Thoracic aorta (tissue), 2 donors: ENCODE measurements around the gene HAUS7. TPM values are rescaled to one million over a fixed set of nuclear protein-coding genes. Genes with fewer than 3 reads are reported as not detected.
A peak's percentile ranks its signal among the peaks of the same experiment; 100 is the strongest.

ENCODE experiments used
- ATAC-seq: fragments of 150-250 bp; one replicate; pipeline ENCODE4 v1.8.0; 2017; ENCODE audit warnings: low read depth; ENCODE audit not compliant: insufficient number of reproducible peaks, low FRiP score
- DNase-seq: peaks from one replicate; pipeline ENCODE4 v3.0.0-alpha.2; 2020; ENCODE audit warnings: low spot score
- H3K27ac ChIP-seq, 2 donors: fragments of 200-600 bp; sonication (generic); 1 replicate in 1 of 2; 2 replicates in 1 of 2; pipeline ENCODE4 v1.5.1; 2016; ENCODE audit warnings: mild to moderate bottlenecking in 2 of 2, moderate library complexity in 2 of 2
- H3K27me3 ChIP-seq: fragments of 200-600 bp; sonication (generic); replicated peaks from 2 replicates; pipeline ENCODE4 v1.6.0; 2016; ENCODE audit warnings: mild to moderate bottlenecking; ENCODE audit not compliant: insufficient read depth
- H3K36me3 ChIP-seq: fragments of 200-600 bp; sonication (generic); one replicate; pipeline ENCODE4 v1.5.1; 2016
- H3K4me1 ChIP-seq, 2 donors: fragments of 200-600 bp; sonication (generic); 1 replicate in 1 of 2; 2 replicates in 1 of 2; pipeline versions ENCODE4 v1.5.1 to v1.6.0; 2016; ENCODE audit warnings: low read depth in 2 of 2, mild to moderate bottlenecking in 1 of 2; ENCODE audit not compliant: control insufficient read depth in 1 of 2
- H3K4me3 ChIP-seq: fragments of 200-600 bp; sonication (generic); 2 replicates; pipeline ENCODE4 v1.5.1; 2016; ENCODE audit warnings: mild to moderate bottlenecking
- H3K9me3 ChIP-seq: fragments of 200-600 bp; sonication (generic); 2 replicates; pipeline ENCODE4 v1.5.1; 2016
- total RNA-seq, 2 donors: library from RNA; depleted of rRNA; stranded (reverse); fragments of >200 nt; gene quantifications; one replicate each; pipeline versions ENCODE4 v1.1.0 to v1.2.3, GENCODE V29; 2016
- TF ChIP-seq, protein P1 (sequence below): fragments of 200-600 bp; sonication (generic); IDR thresholded peaks from one replicate; pipeline ENCODE4 v1.5.1; 2019; ENCODE audit warnings: antibody characterized with exemption

The HAUS7 gene
- total RNA-seq, 2 donors from 2014 or later, result 111 TPM

DNA sequence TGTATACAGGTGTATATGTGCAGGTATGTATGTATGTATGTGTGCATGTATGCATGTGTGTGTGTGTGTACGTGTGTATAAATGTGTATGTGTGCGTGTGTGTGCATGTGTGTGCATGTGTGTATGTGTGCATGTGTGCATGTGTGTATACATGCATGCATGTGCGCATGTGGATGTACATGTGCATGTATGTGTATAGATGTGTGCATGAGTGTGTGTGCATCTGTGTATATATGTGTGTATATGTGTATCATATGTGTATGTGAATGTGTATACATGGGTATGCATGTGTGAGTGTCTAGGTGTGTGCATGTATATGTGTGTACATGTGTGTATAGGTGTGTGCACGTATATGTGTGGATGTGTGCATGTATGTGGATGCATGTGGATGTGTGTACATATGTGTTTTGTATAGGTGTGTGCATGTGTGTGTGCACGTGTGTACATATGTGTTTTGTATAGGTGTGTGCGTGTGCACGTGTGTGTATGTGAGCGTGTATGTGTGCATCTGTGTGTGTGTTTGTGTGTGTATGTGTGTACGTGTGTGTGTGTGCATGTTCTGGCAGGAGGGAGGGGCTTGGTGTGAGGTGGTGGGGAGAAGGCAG, 30.4 kb upstream of the HAUS7 start:
- peaks cover 5 to 45% of the 10 kb centered on the region in 2 donors for H3K4me1 ChIP-seq
- ATAC-seq (no peak), DNase-seq (no peak)
- TF ChIP-seq, protein P1, sequence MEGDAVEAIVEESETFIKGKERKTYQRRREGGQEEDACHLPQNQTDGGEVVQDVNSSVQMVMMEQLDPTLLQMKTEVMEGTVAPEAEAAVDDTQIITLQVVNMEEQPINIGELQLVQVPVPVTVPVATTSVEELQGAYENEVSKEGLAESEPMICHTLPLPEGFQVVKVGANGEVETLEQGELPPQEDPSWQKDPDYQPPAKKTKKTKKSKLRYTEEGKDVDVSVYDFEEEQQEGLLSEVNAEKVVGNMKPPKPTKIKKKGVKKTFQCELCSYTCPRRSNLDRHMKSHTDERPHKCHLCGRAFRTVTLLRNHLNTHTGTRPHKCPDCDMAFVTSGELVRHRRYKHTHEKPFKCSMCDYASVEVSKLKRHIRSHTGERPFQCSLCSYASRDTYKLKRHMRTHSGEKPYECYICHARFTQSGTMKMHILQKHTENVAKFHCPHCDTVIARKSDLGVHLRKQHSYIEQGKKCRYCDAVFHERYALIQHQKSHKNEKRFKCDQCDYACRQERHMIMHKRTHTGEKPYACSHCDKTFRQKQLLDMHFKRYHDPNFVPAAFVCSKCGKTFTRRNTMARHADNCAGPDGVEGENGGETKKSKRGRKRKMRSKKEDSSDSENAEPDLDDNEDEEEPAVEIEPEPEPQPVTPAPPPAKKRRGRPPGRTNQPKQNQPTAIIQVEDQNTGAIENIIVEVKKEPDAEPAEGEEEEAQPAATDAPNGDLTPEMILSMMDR, result no peak
- H3K27ac ChIP-seq, result peak overlapping the region; percentile 84 to 90
- peaks cover 5% of the 10 kb centered on the region for H3K36me3 ChIP-seq
- no peaks in the 10 kb centered on the region for H3K9me3 ChIP-seq
- H3K27me3 ChIP-seq, result no peaks in the 10 kb centered on the region
- peak overlapping the region; percentile 68 for H3K4me3 ChIP-seq

DNA sequence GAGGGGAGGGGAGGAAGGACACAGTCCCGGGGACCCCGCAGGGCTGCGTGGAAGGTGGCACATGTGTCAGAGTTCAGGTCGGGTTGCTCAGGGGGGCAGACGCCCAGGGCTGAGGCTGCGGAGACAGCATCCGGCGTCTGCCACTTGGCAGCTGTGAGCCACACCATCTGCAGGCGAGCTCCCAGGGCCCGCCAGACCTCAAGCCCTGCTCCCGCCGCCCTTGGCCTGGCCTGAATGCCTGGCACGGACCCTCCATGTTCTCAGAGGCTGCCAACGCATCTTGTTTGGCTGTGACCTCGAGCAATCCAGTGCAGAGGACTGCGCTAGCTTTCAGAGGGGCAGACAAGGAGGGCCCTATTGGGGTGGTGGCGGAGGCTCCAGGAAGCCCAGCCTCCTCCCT, 29.5 kb upstream of the HAUS7 start:
- Histone ChIP-seq H3K4me1 (peaks cover 5 to 45% of the 10 kb centered on the region in 2 donors), H3K36me3 (peaks cover 5% of the 10 kb centered on the region), H3K27me3 (no peaks in the 10 kb centered on the region), H3K27ac (peak overlapping the region; percentile 66 to 75), H3K4me3 (peak overlapping the region; percentile 68), H3K9me3 (no peaks in the 10 kb centered on the region)
- TF ChIP-seq, protein P1, result no peak
- no peak for DNase-seq
- no peak for ATAC-seq

DNA sequence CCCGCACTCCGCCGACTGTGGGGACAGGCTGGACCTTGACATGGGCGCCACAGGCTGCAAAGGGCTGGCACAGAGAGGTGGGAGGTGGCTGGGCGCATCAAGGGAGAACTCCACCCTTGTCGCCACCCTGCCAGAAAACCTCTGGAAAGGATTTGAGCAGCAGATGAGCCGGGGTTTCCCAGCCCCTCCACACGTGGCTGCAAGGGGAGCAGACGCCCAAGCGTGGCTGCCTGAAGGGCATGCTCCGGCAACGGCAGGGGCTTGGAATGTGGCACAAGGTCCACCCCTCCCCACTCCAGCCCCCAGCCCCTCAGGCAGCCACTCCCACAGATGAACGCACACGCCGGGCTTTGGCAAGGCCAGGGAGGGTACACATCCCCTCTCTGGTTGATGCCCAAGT, 29.0 kb upstream of the HAUS7 start:
- no peak for ATAC-seq

DNA sequence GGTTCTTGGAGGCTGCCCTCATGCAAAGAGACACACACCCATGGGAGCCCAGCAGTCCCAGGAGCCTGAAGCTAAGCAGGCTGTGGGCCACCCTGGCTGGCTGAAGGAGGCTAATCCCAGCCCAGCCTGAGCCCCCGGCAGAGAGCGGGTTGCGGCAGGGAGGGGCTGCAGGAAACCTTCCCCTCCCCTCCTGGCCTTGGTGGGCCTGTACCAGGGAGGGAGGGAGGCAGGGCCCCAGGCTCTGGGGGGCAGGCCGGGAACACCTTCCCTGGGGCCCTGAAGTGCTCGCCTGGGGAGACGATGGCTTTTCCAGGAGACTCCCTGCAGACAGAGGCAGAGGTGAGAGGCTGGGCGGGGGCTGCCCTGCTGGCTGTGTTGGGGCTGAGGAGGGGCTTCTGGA, 28.1 kb upstream of the HAUS7 start:
- Histone ChIP-seq H3K4me3 (peak overlapping the region; percentile 68), H3K36me3 (no peaks in the 10 kb centered on the region), H3K9me3 (no peaks in the 10 kb centered on the region), H3K27ac (peak overlapping the region; percentile 65 to 75), H3K27me3 (no peaks in the 10 kb centered on the region), H3K4me1 (peaks cover 11 to 51% of the 10 kb centered on the region in 2 donors)
- no peak for DNase-seq
- no peak for ATAC-seq
- TF ChIP-seq, protein P1, result no peak

More for the DNA sequence above, 29.0 kb upstream of the HAUS7 start:
- TF ChIP-seq, protein P1, result no peak
- H3K27me3 ChIP-seq, result no peaks in the 10 kb centered on the region
- H3K4me1 ChIP-seq, result peaks cover 5 to 45% of the 10 kb centered on the region in 2 donors
- H3K27ac ChIP-seq, result peak overlapping the region; percentile 65 to 75
- DNase-seq, result no peak
- H3K36me3 ChIP-seq, result peaks cover under 1% of the 10 kb centered on the region
- peak overlapping the region; percentile 68 for H3K4me3 ChIP-seq
- H3K9me3 ChIP-seq, result no peaks in the 10 kb centered on the region

DNA sequence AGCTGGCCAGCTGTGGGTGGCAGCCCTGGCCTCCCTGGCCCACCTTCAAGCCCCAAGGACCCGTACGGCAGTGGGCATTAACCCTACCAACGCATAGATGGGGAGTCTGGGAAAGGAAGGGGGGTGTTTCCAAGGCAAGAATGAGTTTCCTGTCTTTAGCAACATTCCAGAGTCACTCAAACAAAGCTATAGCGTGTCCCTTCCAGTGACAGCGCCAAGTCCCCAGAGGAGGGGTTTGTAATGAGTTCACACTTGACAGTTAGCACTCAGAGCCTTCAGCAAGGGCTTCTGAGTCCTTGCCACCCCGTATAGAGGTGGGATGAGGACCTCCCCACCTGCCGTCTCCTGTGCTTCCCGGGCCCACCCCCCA, 26.2 kb upstream of the HAUS7 start:
- H3K4me3 ChIP-seq, result peak overlapping the region; percentile 82
- no peaks in the 10 kb centered on the region for H3K9me3 ChIP-seq
- no peaks in the 10 kb centered on the region for H3K36me3 ChIP-seq
- H3K4me1 ChIP-seq, result peaks cover 12 to 52% of the 10 kb centered on the region in 2 donors
- peak overlapping the region; percentile 88 to 89 for H3K27ac ChIP-seq
- ATAC-seq (no peak), DNase-seq (no peak)
- H3K27me3 ChIP-seq, result no peaks in the 10 kb centered on the region
- TF ChIP-seq, protein P1, result no peak
